Kidney (tissue), 14 donors: ENCODE data around the gene TMEM74B. TPM values are rescaled to one million over a fixed set of nuclear protein-coding genes. Genes with fewer than 3 reads are reported as not detected.

Experiments used
- DNase-seq, 5 donors: peaks; one replicate each; pipeline ENCODE4 v3.0.0-alpha.2; 2013 to 2020
- FAIRE-seq: peaks from 2 replicates; lab custom pipeline; 2012; peaks lifted over from hg19 to GRCh38; lab: Jason Lieb, UNC
- H3K27ac ChIP-seq, 2 donors: one replicate each; pipeline ENCODE4 v1.7.0; 2013; ENCODE audit warnings: low read depth in 2 of 2, low read length in 2 of 2, inconsistent platforms in 1 of 2
- H3K27me3 ChIP-seq: one replicate; pipeline ENCODE4 v1.7.1; 2013; ENCODE audit warnings: low read length, inconsistent platforms; ENCODE audit not compliant: control insufficient read depth, insufficient read depth
- H3K36me3 ChIP-seq, 3 donors: one replicate each; pipeline versions ENCODE4 v1.7.0 to v1.7.1; 2013; ENCODE audit warnings: low read length in 3 of 3, control low read depth in 1 of 3, inconsistent platforms in 1 of 3; ENCODE audit not compliant: insufficient read depth in 3 of 3, control insufficient read depth in 2 of 3
- H3K4me1 ChIP-seq, 3 donors: one replicate each; pipeline versions ENCODE4 v1.7.0 to v1.7.1; 2013; ENCODE audit warnings: low read length in 3 of 3, inconsistent platforms in 1 of 3, low read depth in 1 of 3; ENCODE audit not compliant: control insufficient read depth in 2 of 3, insufficient read depth in 2 of 3
- H3K4me3 ChIP-seq, 3 donors: one replicate each; pipeline versions ENCODE4 v1.7.0 to v1.8.1; 2013; ENCODE audit warnings: low read length in 3 of 3, control low read depth in 1 of 3, inconsistent platforms in 1 of 3
- H3K9ac ChIP-seq, 3 donors: one replicate each; pipeline versions ENCODE4 v1.7.0 to v1.7.1; 2013; ENCODE audit warnings: low read length in 3 of 3, control low read depth in 1 of 3, inconsistent platforms in 1 of 3
- H3K9me3 ChIP-seq, 3 donors: one replicate each; pipeline versions ENCODE4 v1.7.0 to v1.7.1; 2013; ENCODE audit warnings: low read length in 3 of 3, control low read depth in 1 of 3, inconsistent platforms in 1 of 3; ENCODE audit not compliant: control insufficient read depth in 2 of 3, insufficient read depth in 1 of 3
- intact Hi-C: fragments of 100-400 bp; cut with DNase I; formaldehyde crosslinking; loops from one replicate; pipeline ENCODE4 v1.11.1; 2022
- polyA plus RNA-seq: library from polyadenylated mRNA; stranded (reverse); fragments of 350-450 nt; fragmentation: Illumina TruSeq; extraction: RNeasy Lipid Tissue Mini Kit (QIAGEN cat#74804); gene quantifications from one replicate; pipeline ENCODE4 v1.2.3, GENCODE V29; 2014; ENCODE audit warnings: low read depth, low replicate concordance; ENCODE audit not compliant: insufficient read depth
- total RNA-seq: library from RNA; stranded (reverse); fragmentation: NEBNext Ultra II Directional; extraction: Animal tissue kit (Norgen Biotek cat#: 25700); gene quantifications from one replicate; pipeline ENCODE4 v1.2.1, GENCODE V29; 2021
- TF ChIP-seq, protein P1 (sequence below): IDR thresholded peaks from 3 replicates; pipeline ENCODE4 v1.5.1; 2012; ENCODE audit warnings: mild to moderate bottlenecking, moderate library complexity, borderline replicate concordance; ENCODE audit not compliant: insufficient read depth; ENCODE audit errors: extremely low read depth
- donor health status: control.
- donor health status: control.
- donor health status: control.
- donor health status: control.
- donor health status: control.
- donor health status: DM: yes; HTN: yes; CAD: no.
- donor health status: Normal renal cell carcinoma (clear cell type).

TMEM74B gene
- total and polyA plus RNA-seq, 2 donors from 2014 or later = 0.54 to 1.6 TPM

DNA sequence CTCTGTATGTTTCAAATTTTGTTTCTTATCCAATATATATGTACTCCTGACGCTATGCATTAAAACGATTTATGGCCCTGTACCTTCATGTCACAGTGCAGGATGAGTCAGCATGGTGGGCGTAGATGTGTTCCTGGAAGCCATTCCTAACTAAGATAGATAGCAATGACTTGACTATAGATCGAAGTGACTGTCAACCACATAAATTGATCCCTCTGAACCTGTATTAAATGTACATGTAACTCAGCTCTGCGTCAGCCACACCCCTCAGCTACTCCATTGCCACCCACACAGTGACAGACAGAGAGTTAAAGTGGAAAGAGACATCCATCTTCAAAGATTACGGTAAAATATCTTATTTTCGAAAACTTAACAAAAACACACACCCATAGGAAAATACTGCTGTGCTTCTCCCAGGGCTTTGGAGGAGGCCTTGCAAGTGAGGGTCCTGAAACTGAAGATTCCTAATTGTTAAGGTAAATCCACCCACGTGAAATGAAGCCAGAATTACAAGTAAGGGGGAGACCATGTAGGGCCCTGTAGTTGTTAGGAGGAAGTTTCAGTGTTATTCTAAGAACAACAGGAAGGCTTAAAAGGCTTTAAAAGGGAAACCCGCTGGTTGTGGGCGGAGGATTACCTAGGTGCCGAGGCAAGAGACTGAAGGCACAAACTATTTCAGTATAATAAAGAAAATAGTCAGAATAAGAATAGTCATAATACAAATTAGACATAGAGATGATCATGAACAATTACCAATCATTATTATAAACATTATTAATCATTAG, 30.8 kb upstream of the TMEM74B start:
- FAIRE-seq (no peak), DNase-seq (no peak)
- no peaks in the 10 kb centered on the region for H3K4me1 ChIP-seq
- no peak overlapping the region for H3K4me3 ChIP-seq
- no peaks in the 10 kb centered on the region for H3K9me3 ChIP-seq
- H3K27me3 ChIP-seq = no peaks in the 10 kb centered on the region
- H3K9ac ChIP-seq = no peak overlapping the region
- no peak overlapping the region for H3K27ac ChIP-seq
- intact Hi-C loops = no loop called here
- TF ChIP-seq, protein P1, sequence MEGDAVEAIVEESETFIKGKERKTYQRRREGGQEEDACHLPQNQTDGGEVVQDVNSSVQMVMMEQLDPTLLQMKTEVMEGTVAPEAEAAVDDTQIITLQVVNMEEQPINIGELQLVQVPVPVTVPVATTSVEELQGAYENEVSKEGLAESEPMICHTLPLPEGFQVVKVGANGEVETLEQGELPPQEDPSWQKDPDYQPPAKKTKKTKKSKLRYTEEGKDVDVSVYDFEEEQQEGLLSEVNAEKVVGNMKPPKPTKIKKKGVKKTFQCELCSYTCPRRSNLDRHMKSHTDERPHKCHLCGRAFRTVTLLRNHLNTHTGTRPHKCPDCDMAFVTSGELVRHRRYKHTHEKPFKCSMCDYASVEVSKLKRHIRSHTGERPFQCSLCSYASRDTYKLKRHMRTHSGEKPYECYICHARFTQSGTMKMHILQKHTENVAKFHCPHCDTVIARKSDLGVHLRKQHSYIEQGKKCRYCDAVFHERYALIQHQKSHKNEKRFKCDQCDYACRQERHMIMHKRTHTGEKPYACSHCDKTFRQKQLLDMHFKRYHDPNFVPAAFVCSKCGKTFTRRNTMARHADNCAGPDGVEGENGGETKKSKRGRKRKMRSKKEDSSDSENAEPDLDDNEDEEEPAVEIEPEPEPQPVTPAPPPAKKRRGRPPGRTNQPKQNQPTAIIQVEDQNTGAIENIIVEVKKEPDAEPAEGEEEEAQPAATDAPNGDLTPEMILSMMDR = no peak
- no peaks in the 10 kb centered on the region for H3K36me3 ChIP-seq

DNA sequence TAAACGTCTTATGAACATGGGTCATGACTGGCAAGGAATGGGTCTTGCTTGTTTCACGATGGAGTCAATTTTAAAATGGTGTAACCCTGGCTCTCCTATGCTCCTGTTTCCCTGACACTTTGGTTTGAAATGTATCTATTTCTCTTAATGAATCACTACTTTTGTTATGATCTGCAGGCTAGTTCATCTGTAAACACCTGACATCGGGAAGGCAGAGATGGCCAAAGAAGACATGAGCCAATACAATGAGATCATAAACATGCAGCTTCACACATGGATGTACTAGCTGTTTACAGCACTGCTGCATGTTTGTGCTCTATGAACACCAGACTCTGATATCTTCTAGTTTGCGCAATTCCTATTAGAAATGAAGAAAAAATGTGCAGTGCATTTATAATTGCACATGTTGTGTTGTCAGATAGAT, 30.1 kb upstream of the TMEM74B start:
- DNase-seq (no peak), FAIRE-seq (no peak)
- Histone ChIP-seq H3K4me3 (no peak overlapping the region), H3K9me3 (no peaks in the 10 kb centered on the region), H3K36me3 (no peaks in the 10 kb centered on the region), H3K27me3 (no peaks in the 10 kb centered on the region), H3K4me1 (no peaks in the 10 kb centered on the region), H3K27ac (no peak overlapping the region), H3K9ac (no peak overlapping the region)
- intact Hi-C loops = no loop called here
- TF ChIP-seq, protein P1 = no peak

DNA sequence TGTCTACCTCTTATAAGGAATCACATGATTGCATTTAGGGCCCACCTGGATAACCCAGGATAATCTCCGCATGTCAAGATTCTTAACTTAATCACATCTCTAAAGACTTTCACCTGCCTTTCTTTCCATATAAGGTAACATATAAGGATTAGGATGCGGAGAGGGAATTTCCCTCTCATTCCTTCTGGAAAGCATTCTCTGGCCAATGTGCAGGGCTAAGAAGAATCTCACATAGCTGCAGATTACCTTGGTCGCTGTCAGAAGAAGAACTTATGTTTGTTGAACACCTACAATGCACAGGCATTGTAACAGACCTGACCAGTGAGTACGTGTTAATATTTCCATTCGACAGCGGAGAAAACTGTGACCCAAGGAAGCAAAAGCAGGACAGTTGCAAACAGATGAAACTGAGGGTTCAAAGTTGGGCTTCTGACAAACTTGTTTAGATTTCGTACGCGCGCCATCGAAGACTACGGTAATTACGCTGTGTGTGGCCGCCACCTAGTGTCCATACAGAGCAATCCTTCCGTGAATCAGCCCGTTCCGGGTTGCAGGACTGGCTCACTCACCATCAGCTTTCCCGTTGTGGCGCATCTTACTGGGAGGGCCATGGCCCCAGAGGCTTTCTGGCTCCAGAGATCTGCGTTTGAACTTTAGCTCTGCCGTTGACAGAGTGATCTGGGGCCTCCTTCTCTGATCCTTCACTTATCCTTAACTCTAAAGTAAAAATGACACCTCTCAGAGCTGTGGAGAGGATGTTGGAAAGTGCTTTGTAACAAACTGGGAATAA, 28.0 kb upstream of the TMEM74B start:
- Histone ChIP-seq H3K4me1 (no peaks in the 10 kb centered on the region), H3K27ac (no peak overlapping the region), H3K36me3 (no peaks in the 10 kb centered on the region), H3K27me3 (no peaks in the 10 kb centered on the region), H3K9ac (peak overlapping the region in 1 of 3 donors; percentile 24), H3K9me3 (no peaks in the 10 kb centered on the region), H3K4me3 (peak overlapping the region in 1 of 3 donors; percentile 27)
- intact Hi-C loops = no loop called here
- TF ChIP-seq, protein P1 = peak; percentile 78
- DNase-seq = peak; percentile 56 to 85 (median 72)
- FAIRE-seq = no peak
